HCT116 (cell line): Measurements from ENCODE around the gene MYH13.

Source experiments
- ATF3 ChIP-seq: IDR thresholded peaks from 2 replicates; pipeline ENCODE4 v1.6.1; 2012
- CTCF ChIP-seq, 3 experiments: fragments of 200-600 bp in 1 of 3; sonication (generic) in 1 of 3; IDR thresholded peaks in 2 of 3; conservative IDR thresholded peaks in 1 of 3; 2 replicates each; pipeline ENCODE4 v1.5.1; 2012 to 2017; ENCODE audit warnings: low read depth in 2 of 3, low read length in 2 of 3, antibody characterized with exemption in 1 of 3, borderline replicate concordance in 1 of 3, control low read depth in 1 of 3, mild to moderate bottlenecking in 1 of 3, mixed read lengths in 1 of 3, mixed run types in 1 of 3, moderate library complexity in 1 of 3; ENCODE audit not compliant: insufficient read depth in 1 of 3
- EGR1 ChIP-seq: IDR thresholded peaks from 2 replicates; pipeline ENCODE4 v1.6.1; 2012; ENCODE audit warnings: low read depth
- EZH2 ChIP-seq: fragments of 200-600 bp; sonication (generic); IDR thresholded peaks from 2 replicates; pipeline ENCODE4 v1.6.1; 2017; ENCODE audit warnings: antibody characterized with exemption, mixed run types
- JUND ChIP-seq: IDR thresholded peaks from 2 replicates; pipeline ENCODE4 v1.6.1; 2012
- MAX ChIP-seq: IDR thresholded peaks from 2 replicates; pipeline ENCODE4 v1.6.1; 2012
- POLR2A ChIP-seq: IDR thresholded peaks from 2 replicates; pipeline ENCODE4 v1.7.0; 2011; ENCODE audit warnings: borderline replicate concordance; ENCODE audit not compliant: insufficient read depth, insufficient read length; ENCODE audit errors: extremely low read depth
- POLR2AphosphoS5 ChIP-seq: IDR thresholded peaks from 2 replicates; pipeline ENCODE4 v1.6.1; 2011; ENCODE audit warnings: mild to moderate bottlenecking, low read depth, low read length, moderate library complexity
- RAD21 ChIP-seq: IDR thresholded peaks from 2 replicates; pipeline ENCODE4 v1.6.1; 2012; ENCODE audit warnings: low read depth, mild to moderate bottlenecking
- REST ChIP-seq: IDR thresholded peaks from 2 replicates; pipeline ENCODE4 v1.6.1; 2012; ENCODE audit warnings: low read depth
- SIN3A ChIP-seq: IDR thresholded peaks from 2 replicates; pipeline ENCODE4 v1.6.1; 2012; ENCODE audit warnings: low read depth
- SP1 ChIP-seq: IDR thresholded peaks from 2 replicates; pipeline ENCODE4 v1.6.1; 2012; ENCODE audit warnings: low read depth
- YY1 ChIP-seq: IDR thresholded peaks from 2 replicates; pipeline ENCODE4 v1.6.1; 2011; ENCODE audit warnings: low read length, low read depth, moderate library complexity, mild to moderate bottlenecking; ENCODE audit not compliant: insufficient replicate concordance; ENCODE audit errors: extremely low read depth
- ZNF274 ChIP-seq: fragments of 200-500 bp; sonication (Bioruptor generic); IDR thresholded peaks from 2 replicates; pipeline ENCODE4 v1.6.1; 2014; ENCODE audit warnings: mild to moderate bottlenecking, low read depth, low read length, inconsistent platforms

GRCh38 chr17:10421900-10422542, 49.2 kb upstream of the MYH13 start, which contains the start of gene MYH8:
- no peak for TF ChIP-seq CTCF (IDR thresholded peaks at IDR 0.05 in 2 of 3, conservative IDR thresholded peaks at IDR 0.05 in 1 of 3; ENCODE audit: borderline replicate concordance in 1 of 3, insufficient read depth in 1 of 3, low read depth in 2 of 3, low read length in 2 of 3)
- TF ChIP-seq REST: no peak
- no peak for TF ChIP-seq ATF3
- no peak for TF ChIP-seq ZNF274
- TF ChIP-seq MAX: no peak
- TF ChIP-seq RAD21: no peak
- TF ChIP-seq POLR2A: no peak
- TF ChIP-seq POLR2AphosphoS5: no peak
- no peak for TF ChIP-seq EZH2
- no peak for TF ChIP-seq SP1
- TF ChIP-seq YY1: no peak
- TF ChIP-seq SIN3A: no peak
- TF ChIP-seq EGR1: no peak
- TF ChIP-seq JUND: no peak
